ENCODE results near the gene MTERF1.

DNA sequence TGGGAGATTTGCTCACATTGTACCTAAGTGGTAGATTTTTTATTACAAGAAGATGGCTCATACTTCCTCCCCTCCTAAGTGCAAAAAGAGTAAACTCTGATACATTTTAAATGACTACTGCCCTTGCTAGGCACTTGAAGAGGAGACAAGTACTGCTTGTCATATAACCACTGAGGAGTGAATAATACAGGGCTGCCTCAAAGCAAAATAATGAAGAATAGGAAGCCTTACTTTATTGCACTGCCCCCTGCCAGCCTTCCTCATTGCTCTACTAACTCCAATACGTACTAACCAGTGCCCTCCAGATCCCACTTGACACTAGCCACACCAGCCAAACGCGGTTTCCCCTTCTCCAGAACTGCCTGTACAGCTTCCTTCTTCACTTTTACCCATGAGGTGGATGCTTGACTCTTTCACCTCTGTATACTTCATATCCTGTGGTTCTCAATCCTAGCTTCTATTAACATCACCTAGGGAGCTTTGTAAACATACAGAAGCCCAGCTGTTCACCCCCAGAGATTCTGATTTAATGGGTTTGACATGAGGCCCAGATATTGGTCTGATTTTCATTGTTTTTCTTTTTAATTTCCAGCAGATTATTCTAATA lies 11.7 kb upstream of the MTERF1 start:
- TF ChIP-seq POLR2A (IDR thresholded peaks at IDR 0.05; ENCODE audit: low read depth, low read length): no peak
- TF ChIP-seq POLR2AphosphoS5 (IDR thresholded peaks at IDR 0.05; ENCODE audit: low read depth, low read length): no peak
- no peak for TF ChIP-seq TAF1 (IDR thresholded peaks at IDR 0.05; ENCODE audit: low read depth, low read length)
